ENCODE measurements around the gene CAPZB.

The CAPZB gene

DNA sequence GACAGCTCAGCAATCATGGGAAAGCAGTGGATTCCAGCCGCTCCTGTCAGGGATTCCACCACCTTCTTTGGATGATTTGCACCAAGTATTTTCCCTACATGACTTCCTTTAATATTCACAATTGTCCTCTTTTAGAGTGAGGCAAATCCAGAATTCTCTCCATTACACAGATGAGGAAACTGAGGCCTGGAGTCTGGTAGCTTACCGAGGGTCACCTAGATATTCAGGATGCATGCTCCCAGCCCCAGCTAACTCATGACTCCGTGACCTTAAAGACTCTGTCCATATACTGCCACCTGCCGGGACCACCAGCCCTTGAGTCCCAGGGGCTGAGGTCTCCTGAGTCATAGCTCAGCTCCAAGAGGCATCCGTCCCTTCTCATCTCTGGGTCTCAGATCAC, 80.6 kb downstream of the CAPZB start:
- no peak for DNase-seq

DNA sequence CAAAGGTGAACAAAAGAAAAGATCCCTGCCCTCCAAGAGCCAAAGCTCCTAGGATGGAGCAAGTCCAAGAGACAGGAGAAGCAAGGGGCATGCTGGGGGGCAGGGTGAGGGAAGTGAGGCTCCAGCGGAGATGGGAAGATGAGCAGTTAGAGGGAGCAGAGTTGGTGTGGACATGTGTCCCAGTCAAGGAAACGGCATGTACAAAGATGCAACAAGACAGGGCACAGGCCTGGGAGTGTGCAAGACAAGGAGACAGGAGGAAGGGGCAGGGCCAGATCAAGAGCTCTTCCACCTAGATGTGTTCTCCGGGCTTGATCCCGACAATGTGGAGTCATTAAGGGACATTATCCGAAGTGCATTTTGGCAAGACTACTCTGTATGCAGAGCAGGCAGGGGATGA, 82.1 kb downstream of the CAPZB start:
- DNase-seq: no peak

DNA sequence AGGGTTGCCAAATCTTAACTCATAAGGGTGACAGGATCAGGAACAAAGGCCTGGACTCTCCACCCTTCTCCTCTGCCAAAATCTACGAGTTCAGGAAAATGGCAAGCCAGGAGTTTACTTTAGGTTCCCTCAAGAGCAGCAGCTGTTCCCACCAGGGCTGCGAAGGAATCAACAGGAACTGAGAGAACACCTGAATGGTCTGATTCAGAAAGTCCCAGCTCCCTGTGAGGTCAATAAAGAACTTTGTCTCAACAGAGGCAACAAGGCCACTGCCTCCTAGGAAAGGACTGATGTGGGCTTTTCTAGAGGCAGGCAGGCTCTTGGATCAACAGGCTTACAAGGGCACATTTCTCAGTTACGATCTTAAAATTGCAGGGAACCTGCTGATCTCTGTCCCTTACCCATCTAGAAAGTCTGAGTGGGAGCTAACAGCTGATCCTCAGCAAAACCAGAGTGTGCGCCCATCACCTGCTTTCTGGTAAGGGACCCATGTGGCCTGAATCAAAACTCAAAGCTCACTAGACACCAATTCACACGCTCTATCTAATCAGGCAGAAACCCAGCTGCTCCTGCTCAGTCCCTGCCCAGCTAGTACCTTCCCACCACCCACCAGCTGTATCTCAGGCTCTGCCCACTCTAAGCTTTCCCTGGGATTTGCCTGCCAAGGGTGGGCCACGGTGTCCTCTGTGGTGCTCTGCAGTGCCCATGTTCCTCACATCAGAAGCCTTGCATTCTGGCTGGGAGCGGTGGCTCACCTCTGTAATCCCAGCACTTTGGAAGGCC, 83.1 kb downstream of the CAPZB start:
- DNase-seq: no peak

DNA sequence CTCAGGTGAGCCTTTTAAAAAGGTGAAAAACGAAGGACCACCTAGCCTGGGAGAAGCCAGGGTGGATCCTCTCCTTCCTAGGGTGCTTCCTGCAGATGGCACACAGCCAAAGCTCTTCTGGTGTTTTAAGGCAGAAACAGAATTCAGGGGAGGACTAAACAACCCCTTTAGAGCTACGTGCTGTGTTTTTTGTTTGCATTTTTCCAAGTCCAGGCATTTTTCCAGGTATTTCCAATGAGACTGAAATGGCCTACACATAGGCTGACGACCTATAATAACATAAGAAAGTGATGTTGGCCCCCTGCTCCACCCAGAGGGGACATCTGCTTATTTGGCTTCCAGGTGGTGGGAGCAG, 83.8 kb downstream of the CAPZB start:
- no peak for DNase-seq

DNA sequence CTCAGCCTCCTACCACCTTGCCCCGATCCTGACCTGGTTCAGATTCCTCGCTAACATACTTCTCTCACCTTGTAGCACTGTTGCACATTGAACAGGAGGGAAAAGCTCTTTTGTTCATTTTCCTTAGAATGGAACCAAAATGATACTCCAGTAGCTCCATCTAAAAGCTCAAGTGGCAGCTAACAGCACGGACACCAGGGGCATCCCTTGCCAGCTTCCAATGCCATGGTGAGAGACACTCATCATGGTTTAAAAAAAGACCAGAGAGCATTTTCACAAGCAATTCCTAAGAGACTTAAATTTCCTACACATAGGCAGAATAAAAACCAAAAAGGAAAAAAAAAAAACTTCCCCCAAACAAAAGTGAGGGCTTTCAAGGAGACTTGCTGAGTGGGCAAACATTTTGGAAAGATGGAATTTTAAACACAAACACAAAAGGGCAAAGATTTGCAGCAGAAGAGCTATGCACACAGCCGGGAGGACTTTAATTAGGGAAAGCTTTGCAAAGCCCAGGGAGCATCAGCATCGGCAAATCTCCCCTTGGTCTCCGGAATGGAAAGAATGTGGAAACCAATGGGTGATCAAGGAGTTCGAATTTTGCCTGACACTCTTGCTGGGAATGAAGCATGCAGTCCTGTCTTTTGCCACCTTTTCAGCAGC, 84.3 kb downstream of the CAPZB start:
- no peak for DNase-seq

DNA sequence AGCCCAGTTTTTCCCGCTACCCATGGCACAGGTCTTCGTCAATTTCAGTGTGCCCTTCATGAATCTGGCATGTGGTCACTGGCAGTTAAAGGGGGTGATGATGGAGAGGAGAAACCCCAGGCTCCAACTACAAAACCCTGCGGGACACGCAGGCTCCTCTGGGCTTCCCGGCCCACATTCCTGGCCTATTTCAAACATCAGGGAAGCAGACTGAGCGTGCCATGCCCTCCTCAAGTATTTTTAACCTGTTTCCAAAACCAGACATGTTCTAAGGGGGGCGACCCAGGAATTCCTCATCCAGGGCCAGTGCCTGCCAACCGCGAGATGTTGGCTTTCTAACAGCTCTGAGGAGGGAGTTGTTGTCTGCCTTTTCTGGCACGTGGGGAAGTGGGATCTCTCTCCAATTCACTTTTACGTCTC, 85.1 kb downstream of the CAPZB start:
- DNase-seq: no peak

DNA sequence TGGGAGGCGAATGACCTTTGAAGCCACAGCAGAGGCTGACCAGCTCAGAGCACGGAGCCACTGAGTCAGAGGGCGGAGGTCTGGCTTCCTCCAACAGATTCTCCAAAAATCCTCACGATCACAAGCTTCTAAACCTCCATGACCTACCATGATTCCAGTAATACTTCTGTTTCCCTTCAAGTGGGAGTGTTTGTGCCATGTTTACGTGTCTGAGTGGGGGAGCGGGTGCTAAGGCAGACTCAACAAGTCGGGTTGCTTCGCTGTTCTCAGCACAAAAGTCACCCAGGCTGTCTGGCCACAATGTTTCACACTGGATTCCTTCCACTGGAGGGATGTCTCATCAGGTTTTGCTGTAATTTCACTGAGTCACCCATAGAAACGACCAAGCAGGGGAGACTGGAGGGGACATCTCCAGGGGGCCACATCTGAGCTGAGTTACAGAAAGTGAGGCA, 87.0 kb downstream of the CAPZB start:
- DNase-seq: no peak

DNA sequence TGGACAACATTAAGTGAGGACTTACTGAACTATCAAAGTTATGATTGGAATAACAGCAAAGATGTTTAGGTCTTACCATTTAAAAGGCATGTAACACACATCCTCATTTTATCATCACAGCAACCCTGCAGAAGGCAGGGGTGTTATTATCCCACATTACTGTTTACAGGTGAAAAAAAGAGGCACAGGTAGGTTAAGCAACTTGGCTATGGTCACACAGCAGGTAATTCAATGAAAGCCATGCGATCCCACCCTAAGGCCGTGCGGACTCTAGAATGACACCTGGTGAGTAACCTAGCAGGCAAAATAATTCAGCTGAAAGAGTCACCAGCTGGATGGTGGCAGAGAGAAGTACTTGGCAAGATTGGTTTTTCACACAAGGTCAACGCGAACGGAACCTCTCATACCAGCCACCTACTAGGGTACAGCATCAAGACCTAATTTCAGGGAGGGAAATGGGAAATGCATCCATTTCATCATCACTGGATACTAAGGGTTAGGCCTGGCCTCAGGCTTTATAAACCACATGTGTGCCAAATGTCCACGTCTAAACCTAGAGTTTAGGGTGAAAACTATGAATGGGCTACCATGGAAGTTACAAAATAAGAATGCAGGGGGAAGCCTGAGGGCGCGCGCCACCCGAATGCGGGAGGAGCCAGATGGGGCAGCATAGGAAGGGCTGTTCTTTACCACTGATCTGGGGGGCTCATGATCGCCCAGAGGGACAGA, 88.0 kb downstream of the CAPZB start:
- no peak for DNase-seq

DNA sequence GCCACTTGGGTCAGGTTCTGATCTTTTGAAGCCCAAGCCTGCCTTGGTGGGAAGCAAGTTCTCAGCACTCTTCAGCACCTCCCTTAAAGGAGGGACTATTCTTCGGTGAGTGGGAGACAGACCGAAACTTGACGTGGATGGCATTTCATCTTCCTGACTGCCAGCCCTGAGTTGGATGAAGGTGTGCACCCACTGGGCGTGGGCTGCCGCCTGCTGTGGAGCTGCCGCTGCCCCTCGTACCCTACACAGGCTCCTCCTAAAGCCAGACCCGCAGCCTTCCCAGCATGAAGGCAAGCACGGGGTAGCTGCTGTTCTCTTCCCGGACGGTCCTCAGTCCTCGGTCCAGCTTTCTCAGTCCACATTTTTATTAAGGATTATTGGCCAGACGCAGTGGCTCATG, 89.1 kb downstream of the CAPZB start:
- DNase-seq: no peak

DNA sequence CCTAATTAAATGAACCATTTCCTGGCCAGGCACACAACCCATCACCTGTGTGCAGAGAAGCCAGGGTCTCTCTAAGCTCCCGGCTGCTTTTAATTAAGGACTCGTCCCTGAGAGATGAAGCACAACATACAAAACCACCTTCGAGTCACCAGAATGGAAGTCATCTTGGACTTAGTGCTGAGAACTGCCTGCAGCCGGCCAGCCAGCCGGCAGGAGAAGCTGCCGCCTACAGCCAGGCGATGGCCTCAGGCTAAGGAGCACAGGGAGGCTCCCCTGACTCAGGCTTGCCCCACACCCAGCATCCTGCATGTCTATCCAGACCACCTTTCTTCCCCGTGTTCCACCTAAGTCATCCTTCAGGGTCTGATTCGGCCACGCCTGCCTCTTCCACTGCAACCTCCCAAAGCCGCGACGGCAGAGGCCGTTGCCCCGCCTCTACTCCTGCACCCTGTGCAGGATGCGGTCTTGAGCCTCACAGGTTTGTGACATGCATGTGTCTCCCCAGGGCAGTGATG, 89.6 kb downstream of the CAPZB start:
- no peak for DNase-seq

DNA sequence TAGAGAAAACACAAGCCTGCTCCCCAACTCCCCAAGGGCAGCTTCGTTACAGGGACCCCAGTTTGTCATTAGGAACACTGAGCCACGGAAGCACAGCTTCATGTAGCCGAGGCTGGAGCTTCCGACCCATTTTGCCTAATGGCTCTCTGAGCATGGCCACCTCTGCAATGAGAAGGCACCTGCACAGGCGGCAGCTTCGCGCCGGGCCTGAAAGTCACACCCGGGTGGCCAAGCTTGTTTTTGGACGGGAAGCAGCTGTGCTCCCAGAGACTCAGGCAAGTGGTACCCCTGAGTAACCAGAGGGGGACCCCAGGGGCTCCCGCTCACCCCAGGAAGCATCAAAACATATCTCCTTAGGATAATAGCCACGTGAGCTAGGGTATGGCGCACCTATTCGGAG, 92.3 kb downstream of the CAPZB start:
- no peak for DNase-seq

DNA sequence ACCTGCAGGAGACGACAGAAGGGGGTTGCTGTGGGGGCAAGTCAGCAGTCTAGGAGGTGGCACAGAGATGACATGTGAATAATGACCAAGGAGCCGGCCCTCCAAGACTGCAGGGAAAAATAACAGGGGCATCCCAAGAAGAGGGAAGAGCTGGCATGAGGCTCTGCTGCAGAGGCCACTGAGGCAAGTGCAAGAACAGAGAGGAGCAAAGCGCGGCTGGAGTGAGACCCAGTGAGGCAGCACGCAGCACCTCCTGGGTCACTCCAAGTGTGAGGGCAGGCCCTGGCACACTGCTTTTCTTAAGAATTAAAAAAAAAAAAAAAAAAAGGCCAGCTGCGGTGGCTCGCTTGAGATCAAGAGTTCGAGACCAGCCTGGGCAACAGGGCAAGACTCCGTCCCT, 93.1 kb downstream of the CAPZB start:
- no peak for DNase-seq

DNA sequence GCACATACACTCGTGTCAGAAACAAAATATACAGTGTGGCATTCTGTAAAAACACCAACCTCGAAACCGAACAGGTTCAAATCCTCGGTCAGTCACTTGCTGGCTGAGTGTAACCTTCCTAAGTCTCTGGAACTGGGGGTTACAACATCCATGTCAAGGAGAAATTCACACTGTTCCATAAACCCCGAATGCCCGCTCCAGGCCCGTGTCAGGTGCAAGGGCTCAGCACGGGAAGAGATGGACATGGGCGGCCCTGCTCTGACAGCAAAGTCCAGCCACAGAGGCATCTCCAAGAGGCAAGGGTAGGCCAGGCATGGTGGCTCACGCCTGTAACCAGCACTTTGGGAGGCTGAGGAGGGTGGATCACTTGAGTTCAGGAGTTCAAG, 93.8 kb downstream of the CAPZB start:
- DNase-seq: no peak

DNA sequence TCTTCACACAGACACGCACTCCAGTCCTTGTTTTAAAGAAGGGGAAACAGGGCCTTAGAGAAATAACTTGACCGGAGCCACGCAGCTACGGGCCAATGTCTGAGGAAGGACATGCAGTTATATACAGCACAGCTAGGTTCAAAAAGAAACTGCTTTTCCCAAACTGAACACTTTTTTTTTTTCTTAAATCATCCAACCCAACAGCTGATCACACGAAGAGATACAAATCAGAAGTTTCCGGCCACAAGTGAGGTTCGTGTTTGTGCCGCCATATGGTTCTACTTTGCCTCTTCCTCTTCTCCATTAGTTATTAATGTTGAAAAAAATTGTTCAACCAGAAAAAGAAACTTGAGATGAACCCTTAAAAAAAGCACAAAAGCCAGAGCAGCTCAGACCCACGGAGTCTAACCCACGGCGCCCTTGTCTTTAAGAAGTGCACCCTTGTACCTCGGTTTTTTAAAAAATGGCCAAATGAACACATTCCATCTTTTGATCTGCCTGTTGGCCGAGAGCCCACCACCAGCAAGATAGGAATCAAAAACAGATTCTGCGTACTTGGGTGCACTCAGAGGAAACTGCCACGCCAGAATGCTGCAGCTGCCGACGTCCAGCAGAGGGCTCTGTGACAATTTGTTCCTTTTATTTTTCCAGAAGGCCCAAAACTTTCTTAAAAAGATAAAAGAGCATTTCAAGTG, 94.3 kb downstream of the CAPZB start:
- DNase-seq: no peak

DNA sequence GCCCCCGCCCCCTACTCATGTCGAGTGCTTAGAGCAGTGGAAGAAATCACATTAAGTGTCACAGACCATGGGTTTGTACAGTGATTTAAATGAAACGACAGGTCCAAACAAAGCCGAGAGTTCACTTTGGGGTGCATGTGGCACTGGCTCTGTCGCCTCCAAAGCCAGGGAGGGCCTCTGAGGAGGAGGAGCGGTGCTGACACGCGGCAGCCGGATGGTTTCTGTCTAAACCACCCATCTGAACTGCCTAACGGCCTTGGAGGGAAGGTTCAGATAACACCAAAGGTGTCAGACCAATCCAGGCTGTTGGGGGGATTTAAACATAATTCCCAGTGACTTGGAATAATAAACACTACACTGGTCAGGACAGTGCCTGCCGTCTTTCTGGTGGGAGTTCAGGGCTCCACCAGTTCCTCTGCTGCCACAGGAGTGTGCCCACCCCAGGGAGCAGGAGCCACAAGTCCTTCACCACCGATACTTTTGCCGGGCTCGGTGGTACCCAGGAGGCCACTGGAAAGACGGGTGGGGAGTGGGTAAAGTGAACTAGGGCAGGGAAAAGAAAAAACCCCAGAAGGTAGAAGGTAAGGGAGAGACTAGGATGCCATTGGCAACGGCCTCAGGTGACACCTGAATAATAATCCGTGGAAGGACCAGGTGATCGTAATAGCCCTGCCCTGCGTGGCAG, 95.0 kb downstream of the CAPZB start:
- no peak for DNase-seq

DNA sequence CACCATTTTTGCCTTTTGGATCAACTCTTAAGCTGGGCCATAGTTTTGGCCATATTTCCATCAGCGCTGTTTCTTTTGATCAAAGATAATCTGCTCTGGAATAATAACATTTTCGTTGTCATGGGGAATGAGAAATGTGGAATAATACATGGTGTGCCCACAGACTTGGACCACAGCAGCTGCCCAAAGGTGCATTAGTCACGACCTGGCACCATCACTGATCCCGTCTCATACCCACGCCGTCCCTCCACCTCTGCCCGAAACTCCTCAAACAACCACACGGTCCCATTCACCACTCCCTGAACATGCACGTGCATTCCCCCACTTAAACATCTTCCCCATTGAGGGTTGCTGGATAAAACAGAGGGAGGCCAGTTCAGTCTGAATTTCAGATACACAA, 96.4 kb downstream of the CAPZB start:
- DNase-seq: no peak

DNA sequence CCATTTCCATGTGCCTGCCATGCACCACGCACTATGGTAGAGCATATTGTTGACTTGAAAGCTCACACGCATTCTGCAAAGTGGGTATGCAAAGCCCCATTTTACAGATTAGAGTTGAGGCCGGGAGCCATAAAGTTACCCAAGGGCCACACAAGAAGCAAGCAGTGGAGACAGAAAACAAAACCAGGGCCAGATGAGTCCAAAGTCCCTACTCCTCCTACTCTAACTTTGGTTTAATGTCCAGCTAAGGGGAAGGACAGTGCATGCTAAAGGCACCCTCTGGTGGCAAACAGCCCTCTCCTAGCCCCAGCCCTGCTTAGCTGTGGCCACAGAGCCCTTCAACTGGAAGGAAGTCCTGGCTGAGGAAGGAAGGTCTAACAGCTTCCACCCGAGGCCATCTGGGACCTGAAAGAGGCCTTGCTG, 98.3 kb downstream of the CAPZB start:
- no peak for DNase-seq

DNA sequence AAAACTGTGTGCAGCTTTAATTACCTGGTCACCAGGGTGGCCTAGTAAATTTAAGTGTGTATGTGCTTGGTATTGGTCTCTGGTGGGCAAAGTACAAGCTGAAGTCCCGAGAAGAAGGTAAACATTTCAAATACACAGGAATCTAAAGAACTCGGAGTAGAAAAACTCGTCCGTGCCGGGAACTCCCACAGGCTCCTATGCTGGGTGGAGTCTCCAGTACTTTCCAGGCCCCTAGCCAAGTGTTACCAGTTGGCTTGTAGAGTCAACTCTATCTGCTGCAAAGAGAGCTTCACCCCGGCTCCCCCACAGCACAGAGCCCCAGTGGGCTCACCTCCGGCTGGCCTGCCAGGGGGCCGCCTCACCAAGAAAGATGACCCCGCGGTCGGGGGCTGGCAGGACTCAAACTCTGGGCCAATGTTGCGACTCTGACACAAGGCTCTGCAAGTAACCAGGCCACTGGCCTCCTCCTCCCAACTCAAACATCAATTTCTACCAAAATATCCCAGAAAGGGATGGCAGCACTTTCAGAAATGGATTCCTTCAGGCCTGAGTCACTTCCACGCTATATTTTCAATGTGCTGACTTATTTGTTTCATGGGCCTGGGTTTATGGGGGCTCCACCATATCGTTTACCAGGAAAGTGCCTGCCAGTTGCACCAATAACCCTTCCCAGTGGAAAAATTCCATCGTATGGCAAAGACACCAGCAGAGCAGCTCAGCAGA, 99.3 kb downstream of the CAPZB start:
- no peak for DNase-seq

DNA sequence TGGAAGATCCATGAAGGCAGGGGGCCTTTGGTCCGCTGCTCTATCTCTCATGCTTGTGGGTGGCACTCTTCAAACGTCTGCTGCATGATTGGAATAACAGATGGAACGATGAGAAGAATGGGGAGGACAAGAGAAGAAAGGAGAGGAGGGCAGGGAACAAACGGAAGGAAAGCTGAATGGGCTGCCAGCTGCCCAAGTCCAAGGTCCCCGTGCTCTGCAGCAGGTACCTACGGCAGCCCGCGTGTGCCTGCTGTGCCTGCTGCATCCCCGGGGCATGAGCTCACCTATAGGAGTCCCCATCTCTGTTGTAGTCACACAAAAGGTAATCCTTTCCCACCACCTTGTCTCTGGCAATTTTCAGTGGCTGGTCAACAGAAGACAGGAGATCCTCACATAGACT, 100.1 kb downstream of the CAPZB start:
- no peak for DNase-seq

DNA sequence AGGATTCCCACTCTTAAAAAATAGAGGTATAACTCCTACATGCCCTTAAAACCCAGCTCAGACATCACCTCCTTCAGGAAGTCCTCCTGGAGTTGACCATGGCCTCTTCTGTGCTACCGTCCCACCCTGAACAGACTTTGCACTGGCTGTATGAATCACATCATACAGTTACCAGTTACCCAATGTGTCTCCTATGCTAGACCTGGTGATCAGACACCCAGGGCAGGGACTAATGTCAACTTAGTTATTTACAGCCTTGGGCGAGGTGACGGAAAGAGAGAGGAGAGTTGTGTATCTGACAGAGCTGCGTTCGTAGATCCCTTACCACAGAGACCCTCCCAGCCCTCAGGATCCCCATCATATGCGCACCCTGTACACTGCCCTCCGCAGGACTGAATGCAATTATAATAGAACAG, 100.6 kb downstream of the CAPZB start:
- DNase-seq: no peak

DNA sequence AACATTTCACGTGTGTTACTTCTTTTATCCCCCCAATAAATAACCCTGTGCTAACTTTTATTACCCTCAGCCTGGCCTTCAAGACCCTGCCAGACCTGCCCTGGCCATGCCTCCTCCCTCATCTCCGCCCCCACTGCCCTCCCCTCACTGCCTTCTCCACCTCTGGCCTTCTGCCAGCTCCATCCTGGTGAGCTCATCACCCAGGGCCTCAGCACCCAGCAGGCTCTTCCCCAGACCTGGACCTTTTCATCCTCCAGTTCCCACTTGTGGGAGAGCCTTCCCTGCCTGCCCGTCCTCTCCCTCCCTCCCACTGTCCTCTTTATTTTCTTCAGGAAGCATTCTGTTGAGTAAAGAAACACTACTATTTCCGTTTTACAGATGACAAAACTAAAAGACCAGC, 101.2 kb downstream of the CAPZB start:
- DNase-seq: no peak

DNA sequence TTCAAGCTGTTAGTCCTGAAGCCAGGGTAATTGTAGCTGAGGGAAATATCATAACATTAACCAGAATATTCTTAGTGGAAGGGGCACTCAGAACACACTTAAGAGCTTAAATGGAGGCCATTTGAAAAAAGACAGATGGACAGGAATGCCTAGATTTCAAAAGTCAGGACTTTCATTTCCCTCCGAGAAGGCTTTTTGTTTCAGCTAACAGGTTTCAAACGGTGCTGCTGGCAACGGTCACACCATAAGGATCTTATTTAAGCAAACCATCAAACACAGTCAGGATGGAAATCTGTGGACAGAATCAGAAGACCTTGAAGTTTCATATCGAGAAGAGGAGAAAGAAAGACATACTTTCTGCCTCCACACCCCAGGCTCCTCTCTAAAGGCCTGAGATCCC, 103.1 kb downstream of the CAPZB start:
- DNase-seq: no peak

All from NCI-H1048 (cell line).